HEK293T (cell line): ENCODE results near the gene ERI3.

Experiments used
- CTCF ChIA-PET: fragments of 350-600 bp; formaldehyde crosslinking; extraction: SDS; loops from one replicate; lab custom pipeline; 2021; ENCODE audit warnings: antibody characterized with exemption, inconsistent platforms; lab: Yijun Ruan, JAX
- POLR2A ChIA-PET: fragments of 350-600 bp; formaldehyde crosslinking; extraction: SDS; loops from one replicate; lab custom pipeline; 2020; ENCODE audit warnings: antibody characterized with exemption, inconsistent platforms; lab: Yijun Ruan, JAX
- DNase-seq: peaks from one replicate; pipeline ENCODE4 v3.0.0; 2012; ENCODE audit warnings: mixed read lengths; ENCODE audit errors: extremely low spot score
- ARNT ChIP-seq: fragments of 450-650 bp; IDR thresholded peaks from 2 replicates; pipeline ENCODE4 v1.6.1; 2017; ENCODE audit warnings: mild to moderate bottlenecking
- BHLHE40 ChIP-seq: fragments of 450-650 bp; IDR thresholded peaks from 2 replicates; pipeline ENCODE4 v1.6.1; 2016; ENCODE audit warnings: mild to moderate bottlenecking, moderate library complexity, borderline replicate concordance
- CTBP1 ChIP-seq: fragments of 450-650 bp; IDR thresholded peaks from 2 replicates; pipeline ENCODE4 v1.6.1; 2016; ENCODE audit warnings: borderline replicate concordance
- ELF4 ChIP-seq: fragments of 450-650 bp; IDR thresholded peaks from 2 replicates; pipeline ENCODE4 v1.6.1; 2017; ENCODE audit warnings: antibody characterized with exemption
- FOXA1 ChIP-seq: fragments of 450-650 bp; IDR thresholded peaks from 2 replicates; pipeline ENCODE4 v1.6.1; 2016; ENCODE audit warnings: mild to moderate bottlenecking
- FOXK2 ChIP-seq: fragments of 450-650 bp; IDR thresholded peaks from 2 replicates; pipeline ENCODE4 v1.6.1; 2016; ENCODE audit warnings: mild to moderate bottlenecking
- FOXM1 ChIP-seq: fragments of 450-650 bp; IDR thresholded peaks from 2 replicates; pipeline ENCODE4 v1.6.1; 2017; ENCODE audit warnings: mild to moderate bottlenecking, borderline replicate concordance
- HDGF ChIP-seq: fragments of 450-650 bp; IDR thresholded peaks from 2 replicates; pipeline ENCODE4 v1.6.1; 2017; ENCODE audit warnings: antibody characterized with exemption, borderline replicate concordance
- L3MBTL2 ChIP-seq: fragments of 450-650 bp; conservative IDR thresholded peaks from 2 replicates; pipeline ENCODE4 v1.6.1; 2016; ENCODE audit warnings: mild to moderate bottlenecking
- LEF1 ChIP-seq: fragments of 450-650 bp; IDR thresholded peaks from 2 replicates; pipeline ENCODE4 v1.6.1; 2017; ENCODE audit warnings: mild to moderate bottlenecking, borderline replicate concordance
- NFRKB ChIP-seq: fragments of 450-650 bp; IDR thresholded peaks from 2 replicates; pipeline ENCODE4 v1.6.1; 2016; ENCODE audit warnings: mild to moderate bottlenecking, moderate library complexity
- SP1 ChIP-seq: fragments of 450-650 bp; IDR thresholded peaks from 2 replicates; pipeline ENCODE4 v1.6.1; 2017
- SUZ12 ChIP-seq: fragments of 450-650 bp; IDR thresholded peaks from 2 replicates; pipeline ENCODE4 v1.6.1; 2016; ENCODE audit warnings: mild to moderate bottlenecking
- TARDBP ChIP-seq: fragments of 450-650 bp; IDR thresholded peaks from 2 replicates; pipeline ENCODE4 v1.6.1; 2016
- ZNF384 ChIP-seq: fragments of 450-650 bp; IDR thresholded peaks from 2 replicates; pipeline ENCODE4 v1.6.1; 2016
- TF ChIP-seq, protein P1 (sequence below): fragments of 450-650 bp; IDR thresholded peaks from 2 replicates; pipeline ENCODE4 v1.6.1; 2016

Gene ERI3

DNA sequence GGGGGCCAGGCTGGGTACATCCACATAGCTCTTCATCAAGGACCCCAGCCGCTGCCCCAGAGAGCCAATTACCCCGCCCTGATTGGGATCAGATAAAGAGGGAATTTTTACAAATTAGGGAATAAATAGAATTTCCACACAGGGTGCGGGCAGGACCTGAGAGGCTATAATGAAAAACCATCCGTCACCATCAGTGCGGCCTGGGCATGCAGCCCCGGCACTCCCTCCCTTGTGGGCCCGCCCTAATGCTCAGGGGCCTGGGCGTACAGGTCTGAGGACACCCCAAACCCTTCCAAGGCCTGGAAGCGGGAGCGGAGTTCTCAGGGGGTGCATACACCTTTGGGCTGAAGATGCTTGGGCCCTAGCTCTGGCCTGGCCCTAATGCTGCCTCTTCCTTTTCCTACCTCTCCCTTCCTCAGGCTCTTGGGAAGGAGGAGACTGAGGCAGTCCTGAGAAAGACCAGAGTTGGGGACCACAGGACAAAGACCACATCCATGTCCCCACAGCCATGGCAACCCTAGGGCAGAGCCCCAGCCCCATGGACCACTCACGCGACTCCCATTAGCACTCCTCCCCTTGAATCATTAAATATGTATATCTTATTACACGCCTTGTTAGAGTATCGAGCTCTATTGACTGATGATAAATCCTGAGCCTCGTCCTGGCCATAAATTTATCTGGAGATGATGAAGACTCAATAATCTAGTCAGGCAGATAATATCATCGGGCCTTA lies 125.5 kb downstream of the ERI3 start:
- ChIA-PET POLR2A (no interaction called here), CTCF (no interaction called here)
- TF ChIP-seq ARNT (no peak), ZNF384 (no peak), ELF4 (no peak)
- TF ChIP-seq, protein P1, sequence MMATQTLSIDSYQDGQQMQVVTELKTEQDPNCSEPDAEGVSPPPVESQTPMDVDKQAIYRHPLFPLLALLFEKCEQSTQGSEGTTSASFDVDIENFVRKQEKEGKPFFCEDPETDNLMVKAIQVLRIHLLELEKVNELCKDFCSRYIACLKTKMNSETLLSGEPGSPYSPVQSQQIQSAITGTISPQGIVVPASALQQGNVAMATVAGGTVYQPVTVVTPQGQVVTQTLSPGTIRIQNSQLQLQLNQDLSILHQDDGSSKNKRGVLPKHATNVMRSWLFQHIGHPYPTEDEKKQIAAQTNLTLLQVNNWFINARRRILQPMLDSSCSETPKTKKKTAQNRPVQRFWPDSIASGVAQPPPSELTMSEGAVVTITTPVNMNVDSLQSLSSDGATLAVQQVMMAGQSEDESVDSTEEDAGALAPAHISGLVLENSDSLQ = no peak
- DNase-seq = no peak

DNA sequence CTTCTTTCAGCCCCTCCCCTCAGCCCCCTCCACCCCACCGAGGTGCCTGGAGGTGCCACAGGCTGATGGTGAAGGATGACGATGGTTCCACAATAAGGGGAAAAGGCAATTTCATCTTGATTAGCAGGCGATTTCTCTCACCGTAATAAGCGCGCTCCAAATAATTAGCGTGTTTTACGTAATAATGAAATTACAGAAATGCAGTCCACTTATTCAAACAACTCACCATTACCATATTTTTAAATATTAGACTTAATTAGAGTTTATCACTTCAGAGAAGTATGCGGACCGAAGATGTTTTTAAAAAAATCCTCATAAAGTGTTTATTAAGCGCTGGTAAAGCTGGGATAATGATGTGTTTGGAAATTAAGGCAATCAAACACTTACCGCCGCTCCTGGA lies 126.8 kb downstream of the ERI3 start:
- no peak for DNase-seq
- CTCF ChIA-PET = no interaction called here
- TF ChIP-seq SUZ12 (no peak), FOXA1 (no peak), ELF4 (no peak), HDGF (no peak), ZNF384 (no peak)
- POLR2A ChIA-PET = no interaction called here

DNA sequence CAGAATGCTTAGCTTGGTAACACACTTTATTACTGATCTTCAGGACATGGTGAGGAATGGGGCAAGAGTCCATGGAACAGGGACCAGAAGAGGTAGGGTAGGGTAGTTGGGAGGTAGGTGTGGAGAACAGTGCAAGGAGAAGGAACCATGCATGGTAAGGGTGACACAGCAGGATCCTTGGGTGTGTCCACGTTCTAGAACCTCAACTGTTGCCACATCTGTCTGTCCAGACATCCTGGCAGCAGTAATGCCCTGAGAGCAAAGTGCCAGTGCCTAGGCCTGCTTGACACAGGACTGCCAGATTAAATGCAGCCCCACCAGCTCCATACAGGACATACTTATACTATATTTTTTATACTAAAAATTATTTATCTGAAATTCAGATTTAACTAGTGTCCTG lies 127.8 kb downstream of the ERI3 start:
- DNase-seq = no peak
- ChIA-PET CTCF (interaction anchor here (0.7 kb wide), 1 partner anchor 9 kb away, joined by 3 read pairs; no protein-coding TSS in a partner anchor), POLR2A (no interaction called here)
- TF ChIP-seq BHLHE40 (no peak), ZNF384 (no peak), TARDBP (no peak), SUZ12 (no peak), CTBP1 (no peak), FOXK2 (no peak), NFRKB (no peak), HDGF (no peak), ELF4 (no peak), SP1 (no peak), ARNT (no peak), FOXA1 (no peak), LEF1 (no peak), FOXM1 (no peak), L3MBTL2 (no peak)
- TF ChIP-seq, protein P1 = no peak

DNA sequence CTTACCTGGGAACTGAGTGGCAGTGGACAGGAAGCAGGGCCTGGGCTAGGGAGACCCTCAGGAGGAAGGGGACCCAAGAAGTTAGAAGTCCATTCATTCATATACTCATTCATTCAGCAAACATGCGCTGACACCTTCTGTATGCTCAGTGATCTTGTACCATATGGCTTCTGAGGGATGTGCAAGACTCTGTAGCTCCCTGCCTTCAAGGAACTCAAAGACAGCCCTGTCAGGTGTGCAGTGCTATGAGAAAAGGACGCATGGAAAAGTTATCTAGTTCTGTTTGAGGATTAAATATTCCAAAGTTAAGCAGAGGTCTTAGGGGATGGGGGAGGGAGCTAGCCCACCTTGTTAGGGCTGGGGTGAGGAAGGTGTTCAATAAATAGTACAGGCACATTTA lies 129.3 kb downstream of the ERI3 start:
- DNase-seq = no peak
- POLR2A ChIA-PET = interaction anchor here (1.3 kb wide), 1 partner anchor 10 kb away, joined by 3 read pairs; no protein-coding TSS in a partner anchor
- CTCF ChIA-PET = no interaction called here
- TF ChIP-seq, protein P1 = no peak
- no peak for TF ChIP-seq SP1
- no peak for TF ChIP-seq ARNT
- TF ChIP-seq FOXM1 = no peak
- no peak for TF ChIP-seq BHLHE40
- TF ChIP-seq HDGF = no peak
- no peak for TF ChIP-seq FOXK2
- no peak for TF ChIP-seq FOXA1
- TF ChIP-seq LEF1 = no peak

DNA sequence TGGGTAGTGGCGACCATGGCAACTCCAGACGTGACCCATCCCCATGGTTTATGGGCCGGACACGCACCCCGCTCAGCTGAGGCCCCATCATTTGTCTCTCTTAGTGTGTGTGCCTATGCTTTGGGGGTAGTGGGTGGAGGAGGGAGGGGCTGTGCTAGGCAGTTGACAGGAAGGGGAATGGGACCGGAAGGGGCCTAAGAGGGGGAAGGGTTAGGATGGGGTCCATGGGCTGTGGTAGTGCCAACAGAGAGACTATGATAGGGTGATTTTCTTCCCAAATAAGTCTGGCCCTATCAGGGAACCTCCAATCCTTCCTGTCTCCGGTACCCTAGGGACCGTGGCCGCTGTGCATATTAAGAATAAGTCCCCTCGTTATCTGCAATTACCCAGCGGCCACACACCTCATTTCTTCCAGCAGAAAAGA lies 131.9 kb downstream of the ERI3 start:
- POLR2A ChIA-PET = no interaction called here
- no peak for TF ChIP-seq ARNT
- TF ChIP-seq L3MBTL2 = no peak
- no peak for TF ChIP-seq ZNF384
- TF ChIP-seq FOXK2 = no peak
- no peak for TF ChIP-seq ELF4
- TF ChIP-seq SUZ12 = no peak
- TF ChIP-seq FOXA1 = no peak
- TF ChIP-seq HDGF = no peak
- TF ChIP-seq LEF1 = no peak
- no peak for TF ChIP-seq BHLHE40
- no peak for TF ChIP-seq TARDBP
- TF ChIP-seq FOXM1 = no peak
- no peak for TF ChIP-seq CTBP1
- TF ChIP-seq NFRKB = no peak
- TF ChIP-seq, protein P1 = no peak
- TF ChIP-seq SP1 = no peak
- CTCF ChIA-PET = interaction anchor here (1.3 kb wide), 1 partner anchor 16 kb away, joined by 3 read pairs; no protein-coding TSS in a partner anchor
- DNase-seq = no peak
